IPS-20b (cell line): ENCODE measurements around the gene PALB2.

Source experiments
- H3K27ac ChIP-seq: one replicate; pipeline ENCODE4 v1.5.1; 2013; ENCODE audit warnings: low read length
- H3K27me3 ChIP-seq: 2 replicates; pipeline ENCODE4 v1.6.1; 2013; ENCODE audit warnings: mild to moderate bottlenecking, low read length, inconsistent platforms; ENCODE audit not compliant: insufficient read depth
- H3K36me3 ChIP-seq: 2 replicates; pipeline ENCODE4 v1.6.1; 2013; ENCODE audit warnings: low read depth, mild to moderate bottlenecking, inconsistent platforms, low read length, moderate library complexity; ENCODE audit not compliant: insufficient read depth
- H3K4me1 ChIP-seq: 2 replicates; pipeline ENCODE4 v1.6.1; 2013; ENCODE audit warnings: mild to moderate bottlenecking, control low read depth, inconsistent platforms, low read length, moderate library complexity; ENCODE audit not compliant: insufficient read depth
- H3K4me3 ChIP-seq: 2 replicates; pipeline ENCODE4 v1.5.1; 2013; ENCODE audit warnings: mild to moderate bottlenecking, low read length, inconsistent platforms
- H3K9ac ChIP-seq: 2 replicates; pipeline ENCODE4 v1.6.1; 2013; ENCODE audit warnings: low read depth, mild to moderate bottlenecking, inconsistent platforms, low read length, moderate library complexity
- H3K9me3 ChIP-seq: 2 replicates; pipeline ENCODE4 v1.6.1; 2013; ENCODE audit warnings: mild to moderate bottlenecking, low read depth, low read length, inconsistent platforms; ENCODE audit not compliant: insufficient read depth

PALB2 gene

GRCh38 chr16:23670137-23670776 is 29.1 kb upstream of the PALB2 start:
- H3K36me3 ChIP-seq, result peaks cover 79% of the 10 kb centered on the region
- no peak overlapping the region for H3K27ac ChIP-seq
- no peak overlapping the region for H3K9ac ChIP-seq
- no peaks in the 10 kb centered on the region for H3K9me3 ChIP-seq
- H3K4me1 ChIP-seq, result no peaks in the 10 kb centered on the region
- no peaks in the 10 kb centered on the region for H3K27me3 ChIP-seq
- no peak overlapping the region for H3K4me3 ChIP-seq

GRCh38 chr16:23668873-23669272 is 27.8 kb upstream of the PALB2 start:
- peaks cover 88% of the 10 kb centered on the region for H3K36me3 ChIP-seq
- no peak overlapping the region for H3K9ac ChIP-seq

GRCh38 chr16:23668225-23668624 is 27.1 kb upstream of the PALB2 start:
- H3K27me3 ChIP-seq, result no peaks in the 10 kb centered on the region

More at GRCh38 chr16:23668873-23669272, 27.8 kb upstream of the PALB2 start:
- H3K4me3 ChIP-seq, result no peak overlapping the region
- H3K4me1 ChIP-seq, result no peaks in the 10 kb centered on the region
- no peak overlapping the region for H3K27ac ChIP-seq
- no peaks in the 10 kb centered on the region for H3K9me3 ChIP-seq
- H3K27me3 ChIP-seq, result no peaks in the 10 kb centered on the region

GRCh38 chr16:23667355-23667659 is 26.2 kb upstream of the PALB2 start:
- H3K4me3 ChIP-seq, result no peak overlapping the region
- no peak overlapping the region for H3K9ac ChIP-seq
- H3K9me3 ChIP-seq, result no peaks in the 10 kb centered on the region
- H3K27ac ChIP-seq, result no peak overlapping the region
- H3K27me3 ChIP-seq, result no peaks in the 10 kb centered on the region
- H3K4me1 ChIP-seq, result no peaks in the 10 kb centered on the region
- H3K36me3 ChIP-seq, result peaks cover 94% of the 10 kb centered on the region

More at GRCh38 chr16:23668225-23668624, 27.1 kb upstream of the PALB2 start:
- Histone ChIP-seq H3K4me3 (no peak overlapping the region), H3K27ac (no peak overlapping the region), H3K36me3 (peaks cover 88% of the 10 kb centered on the region), H3K4me1 (no peaks in the 10 kb centered on the region), H3K9ac (no peak overlapping the region), H3K9me3 (no peaks in the 10 kb centered on the region)

- Histone ChIP-seq H3K27me3 (no peaks in the 10 kb centered on the region), H3K27ac (no peak overlapping the region), H3K9me3 (no peaks in the 10 kb centered on the region), H3K4me1 (no peaks in the 10 kb centered on the region), H3K36me3 (peaks cover 94% of the 10 kb centered on the region), H3K4me3 (no peak overlapping the region), H3K9ac (no peak overlapping the region)
These were observed 25.7 kb upstream of the PALB2 start for GRCh38 chr16:23666571-23667354.

GRCh38 chr16:23663918-23664317 is 22.8 kb upstream of the PALB2 start:
- Histone ChIP-seq H3K36me3 (peaks cover 97% of the 10 kb centered on the region), H3K4me3 (no peak overlapping the region), H3K27ac (no peak overlapping the region)

GRCh38 chr16:23651943-23652468 is 10.9 kb upstream of the PALB2 start:
- Histone ChIP-seq H3K27ac (no peak overlapping the region), H3K4me3 (no peak overlapping the region), H3K9ac (no peak overlapping the region), H3K4me1 (no peaks in the 10 kb centered on the region), H3K27me3 (no peaks in the 10 kb centered on the region), H3K36me3 (peaks cover 44% of the 10 kb centered on the region), H3K9me3 (no peaks in the 10 kb centered on the region)

More at GRCh38 chr16:23663918-23664317, 22.8 kb upstream of the PALB2 start:
- Histone ChIP-seq H3K4me1 (no peaks in the 10 kb centered on the region), H3K9me3 (no peaks in the 10 kb centered on the region), H3K9ac (no peak overlapping the region), H3K27me3 (no peaks in the 10 kb centered on the region)

GRCh38 chr16:23650674-23651416 is 9.7 kb upstream of the PALB2 start:
- Histone ChIP-seq H3K9me3 (no peaks in the 10 kb centered on the region), H3K36me3 (peaks cover 55% of the 10 kb centered on the region), H3K27ac (no peak overlapping the region)

GRCh38 chr16:23642246-23642774 is 1.2 kb upstream of the PALB2 start:
- peak overlapping the region; percentile 99 for H3K27ac ChIP-seq
- peaks cover 51% of the 10 kb centered on the region for H3K36me3 ChIP-seq
- H3K9me3 ChIP-seq, result no peaks in the 10 kb centered on the region
- no peaks in the 10 kb centered on the region for H3K27me3 ChIP-seq
- H3K4me1 ChIP-seq, result 0 out of 2 replicates have a peak, but pooled peaks cover 3% of the 10 kb centered on the region
- H3K4me3 ChIP-seq, result peak overlapping the region; percentile 100
- peak overlapping the region; percentile 100; the same call in 1 of the 2 replicates for H3K9ac ChIP-seq

More at GRCh38 chr16:23650674-23651416, 9.7 kb upstream of the PALB2 start:
- Histone ChIP-seq H3K27me3 (no peaks in the 10 kb centered on the region), H3K4me1 (no peaks in the 10 kb centered on the region), H3K9ac (no peak overlapping the region), H3K4me3 (no peak overlapping the region)

GRCh38 chr16:23640615-23640930 is 537 bp downstream of the PALB2 start:
- Histone ChIP-seq H3K4me3 (peak overlapping the region; percentile 100), H3K27me3 (no peaks in the 10 kb centered on the region), H3K36me3 (peaks cover 54% of the 10 kb centered on the region), H3K27ac (peak overlapping the region; percentile 99), H3K9me3 (no peaks in the 10 kb centered on the region), H3K4me1 (0 out of 2 replicates have a peak, but pooled peaks cover 3% of the 10 kb centered on the region), H3K9ac (peak overlapping the region; percentile 100)

- no peak overlapping the region for H3K4me3 ChIP-seq
- no peak overlapping the region for H3K9ac ChIP-seq
- H3K36me3 ChIP-seq, result peaks cover 69% of the 10 kb centered on the region
- H3K4me1 ChIP-seq, result no peaks in the 10 kb centered on the region
- H3K9me3 ChIP-seq, result no peaks in the 10 kb centered on the region
- H3K27me3 ChIP-seq, result no peaks in the 10 kb centered on the region
- no peak overlapping the region for H3K27ac ChIP-seq
These were observed 5.2 kb downstream of the PALB2 start for GRCh38 chr16:23635958-23636357.
